WI38 (cell line): ENCODE data around the gene SRCIN1.

Experiments
- H3K4me3 ChIP-seq: 2 replicates; pipeline ENCODE4 v1.5.1; 2011; ENCODE audit warnings: low read depth, mild to moderate bottlenecking, control low read depth, low read length
- CTCF ChIP-seq: IDR thresholded peaks from 2 replicates; pipeline ENCODE4 v1.5.1; 2012; ENCODE audit warnings: low read depth, mild to moderate bottlenecking, control low read depth, low read length

The SRCIN1 gene

GRCh38 chr17:38613525-38613980 lies 7.8 kb upstream of the SRCIN1 start:
- H3K4me3 ChIP-seq = no peak overlapping the region
- TF ChIP-seq CTCF = no peak

- H3K4me3 ChIP-seq = no peak overlapping the region
- no peak for TF ChIP-seq CTCF
Measured at GRCh38 chr17:38611872-38612376, 6.2 kb upstream of the SRCIN1 start.

- TF ChIP-seq CTCF = no peak
Measured at GRCh38 chr17:38611070-38611786, 5.5 kb upstream of the SRCIN1 start.

GRCh38 chr17:38609280-38610031 lies 3.7 kb upstream of the SRCIN1 start:
- no peak for TF ChIP-seq CTCF
- H3K4me3 ChIP-seq = no peak overlapping the region

More at GRCh38 chr17:38611070-38611786, 5.5 kb upstream of the SRCIN1 start:
- no peak overlapping the region for H3K4me3 ChIP-seq

- no peak overlapping the region for H3K4me3 ChIP-seq
- no peak for TF ChIP-seq CTCF
Measured at GRCh38 chr17:38608648-38609047, 2.9 kb upstream of the SRCIN1 start.

GRCh38 chr17:38606646-38607611 lies 1.2 kb upstream of the SRCIN1 start:
- no peak for TF ChIP-seq CTCF
- H3K4me3 ChIP-seq = no peak overlapping the region
